Measurements from ENCODE around the gene PEX3. TPM values are rescaled to one million over a fixed set of nuclear protein-coding genes. Genes with fewer than 3 reads are reported as not detected.

Gene PEX3
- total and polyA plus RNA-seq, 2 of the 4 experiments (the other 2 are of a cell fraction), result 13.3 to 13.7 TPM

DNA sequence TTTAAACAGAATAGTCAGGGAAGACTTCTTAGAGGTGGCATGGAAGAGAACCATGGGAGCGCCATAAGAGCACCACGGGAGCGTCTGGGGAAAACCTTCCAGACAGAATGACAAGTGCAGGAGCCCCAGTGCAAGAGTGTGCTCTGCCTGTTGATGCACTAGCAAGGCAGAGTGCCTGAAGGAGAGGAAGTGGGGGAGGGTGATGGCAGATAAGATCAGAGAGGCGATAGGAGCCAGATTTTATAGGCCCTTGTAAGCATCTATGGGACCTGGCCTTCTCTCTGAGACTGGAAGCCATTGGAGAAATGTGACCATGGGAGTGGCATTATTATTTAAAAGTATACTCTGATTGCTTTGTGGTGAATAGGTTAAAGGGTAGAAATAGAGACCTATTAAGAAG, 47.8 kb downstream of the PEX3 start:
- H3K23ac ChIP-seq (ENCODE audit: low read depth, low read length), result no peak overlapping the region
- H3K4me2 ChIP-seq (ENCODE audit: low read depth, low read length), result no peak overlapping the region
- H2AK9ac ChIP-seq (replicated peaks; ENCODE audit: low read depth, low read length, poor library complexity), result no peak overlapping the region
- no peak overlapping the region for H4K91ac ChIP-seq (ENCODE audit: insufficient read depth, low read depth, low read length)
- no TSS peak for BruUV-seq (replicated peaks)
- intact Hi-C loops (cut with micrococcal nuclease), result no loop called here
- H3K36me3 ChIP-seq (ENCODE audit: control insufficient read depth, insufficient read depth, low read length), result peaks cover 32% of the 10 kb centered on the region
- no peaks in the 10 kb centered on the region for H3K9me3 ChIP-seq (ENCODE audit: control insufficient read depth, insufficient read depth, low read length)
- H3K79me1 ChIP-seq (ENCODE audit: low read depth in 1 of 2, low read length in 2 of 2), result peaks cover 5 to 8% of the 10 kb centered on the region in 2 experiments; a peak in 2 of 4 replicates
- 90% methylated on average over 3 of the region's 4 CpGs; no CpG with 5 or more reads in 1 of the 2 experiments for WGBS, 2 experiments (ENCODE audit: extremely low coverage in 2 of 2, insufficient read length in 1 of 2)
- H3K18ac ChIP-seq (ENCODE audit: low read depth, low read length), result no peak overlapping the region
- H4K5ac ChIP-seq (ENCODE audit: low read depth, low read length), result no peak overlapping the region
- no peak overlapping the region for H3K4ac ChIP-seq (ENCODE audit: low read depth, low read length)
- H3K27me3 ChIP-seq (ENCODE audit: control insufficient read depth, insufficient read depth, low read length), result no peaks in the 10 kb centered on the region
- H4K20me1 ChIP-seq (ENCODE audit: insufficient read depth, low read length), result no peaks in the 10 kb centered on the region
- H4K8ac ChIP-seq (ENCODE audit: low read depth in 2 of 2, low read length in 2 of 2), result no peak overlapping the region
- dilution Hi-C loops (cut with HindIII; ENCODE audit: low sequenced_read_pairs, unreplicated experiment), result no loop called here
- H2BK5ac ChIP-seq (ENCODE audit: low read depth, low read length, poor library complexity, severe bottlenecking), result no peak overlapping the region
- no peak overlapping the region for H2AFZ ChIP-seq (replicated peaks; ENCODE audit: low read length, poor library complexity)
- TF ChIP-seq FOS (IDR thresholded peaks at IDR 0.05; ENCODE audit: low read depth, low read length) (no peak), ELK1 (IDR thresholded peaks at IDR 0.05; ENCODE audit: borderline replicate concordance, low read depth, low read length) (no peak), MAFK (IDR thresholded peaks at IDR 0.05; ENCODE audit: low read depth, low read length) (no peak)
- no peak overlapping the region for H2BK120ac ChIP-seq (ENCODE audit: low read depth, low read length)
- no peak overlapping the region for H3K4me3 ChIP-seq (ENCODE audit: insufficient read depth, low read depth, low read length)
- H3K9ac ChIP-seq (ENCODE audit: low read depth, low read length), result no peak overlapping the region
- no peak overlapping the region for H2BK20ac ChIP-seq (ENCODE audit: low read depth, low read length)
- no peaks in the 10 kb centered on the region for H3K9me1 ChIP-seq (ENCODE audit: insufficient read depth, low read length)
- POLR2A ChIA-PET (ENCODE audit: unreplicated experiment), result no interaction called here
- H3K4me1 ChIP-seq (ENCODE audit: control insufficient read depth, insufficient read depth, low read length), result no peaks in the 10 kb centered on the region
- in situ Hi-C loops (cut with MboI; ENCODE audit: low sequenced_read_pairs), result no loop called here
- H3K14ac ChIP-seq (replicated peaks; ENCODE audit: low read depth, low read length), result no peak overlapping the region
- no peak overlapping the region for H2AK5ac ChIP-seq (ENCODE audit: low read depth, low read length)
- DNase-seq (no peak), ATAC-seq (ENCODE audit: low read depth) (no peak)
- H3K27ac ChIP-seq (ENCODE audit: insufficient read depth, low read length), result no peak overlapping the region
- H2BK15ac ChIP-seq (ENCODE audit: low read depth, low read length), result no peak overlapping the region
- no peak overlapping the region for H3K56ac ChIP-seq (ENCODE audit: extremely low read depth, insufficient read depth, low read length)
- CTCF ChIA-PET, result no interaction called here
